B cell (primary cell): ENCODE data around the gene PIK3IP1. TPM values are rescaled to one million over a fixed set of nuclear protein-coding genes. Genes with fewer than 3 reads are reported as not detected.
"Not testable (repeated sequence)": the region's sequence is repeated elsewhere in the genome, so short reads cannot be mapped to it uniquely, and the experiment has no call there.

Source experiments
- ATAC-seq: fragments of 200-7000 bp; cut with Tn5 transposase; one replicate; pipeline ENCODE4 v1.10.0; 2021; ENCODE audit warnings: low read depth, mild to moderate bottlenecking, moderate number of reproducible peaks, moderate library complexity
- CTCF ChIA-PET: fragments of 350-600 bp; sonication (Branson Sonifier 250); formaldehyde crosslinking; loops from one replicate; lab custom pipeline; 2021; ENCODE audit warnings: antibody characterized with exemption, inconsistent platforms; lab: Charles Lee
- POLR2A ChIA-PET: fragments of 350-600 bp; sonication (Branson Sonifier 250); formaldehyde crosslinking; loops from one replicate; lab custom pipeline; 2021; ENCODE audit warnings: antibody characterized with exemption; lab: Charles Lee
- DNase-seq: peaks from one replicate; pipeline ENCODE4 v3.0.0; 2013
- H2AFZ ChIP-seq: 2 replicates; pipeline ENCODE4 v1.6.1; 2012; ENCODE audit warnings: mild to moderate bottlenecking, low read depth, low read length; ENCODE audit not compliant: insufficient read depth, poor library complexity, severe bottlenecking
- H3K27ac ChIP-seq, 2 donors: 1 replicate in 1 of 2; 2 replicates in 1 of 2; pipeline ENCODE4 v1.5.1; 2012 to 2013; ENCODE audit warnings: low read length in 2 of 2, mild to moderate bottlenecking in 2 of 2, moderate library complexity in 1 of 2
- H3K27me3 ChIP-seq, 4 experiments: fragments of 200-600 bp in 1 of 4; sonication (generic) in 1 of 4; replicated peaks in 1 of 4; 1 replicate in 2 of 4; 2 replicates in 2 of 4; pipeline versions ENCODE4 v1.6.1 to v1.7.0; 2013 to 2016; ENCODE audit warnings: low read length in 3 of 4, mild to moderate bottlenecking in 2 of 4, mixed read lengths in 1 of 4, moderate library complexity in 1 of 4; ENCODE audit not compliant: insufficient read depth in 4 of 4, control insufficient read depth in 3 of 4; ENCODE audit errors: control extremely low read depth in 1 of 4
- H3K36me3 ChIP-seq, 2 experiments: replicated peaks in 1 of 2; 1 replicate in 1 of 2; 2 replicates in 1 of 2; pipeline versions ENCODE4 v1.6.1 to v1.7.1; 2013; ENCODE audit warnings: low read length in 1 of 2; ENCODE audit not compliant: insufficient read depth in 2 of 2, control insufficient read depth in 1 of 2; ENCODE audit errors: control extremely low read depth in 1 of 2, extremely low read depth in 1 of 2
- H3K4me1 ChIP-seq, 2 donors: fragments of 200-600 bp in 1 of 2; sonication (generic) in 1 of 2; 1 replicate in 1 of 2; 2 replicates in 1 of 2; pipeline versions ENCODE4 v1.5.1 to v1.6.1; 2013 to 2017; ENCODE audit warnings: low read length in 2 of 2; ENCODE audit not compliant: control insufficient read depth in 2 of 2, insufficient read depth in 2 of 2
- H3K4me2 ChIP-seq: replicated peaks from 2 replicates; pipeline ENCODE3; 2012; ENCODE audit warnings: mild to moderate bottlenecking, low read depth, low read length; ENCODE audit not compliant: poor library complexity, severe bottlenecking
- H3K4me3 ChIP-seq, 5 experiments: fragments of 200-600 bp in 1 of 5; sonication (generic) in 1 of 5; 1 replicate in 3 of 5; 2 replicates in 2 of 5; pipeline versions ENCODE4 v1.5.1 to v1.7.0; 2011 to 2016; ENCODE audit warnings: low read length in 4 of 5, mild to moderate bottlenecking in 4 of 5, low read depth in 2 of 5, control low read depth in 1 of 5, moderate library complexity in 1 of 5; ENCODE audit not compliant: insufficient read depth in 1 of 5; ENCODE audit errors: control extremely low read depth in 1 of 5, extremely low read depth in 1 of 5
- H3K79me2 ChIP-seq: fragments of 200-600 bp; sonication (generic); one replicate; pipeline ENCODE4 v1.6.0; 2016; ENCODE audit warnings: low read length; ENCODE audit not compliant: control insufficient read depth, insufficient read depth
- H3K9ac ChIP-seq: fragments of 200-600 bp; sonication (generic); 2 replicates; pipeline ENCODE4 v1.6.1; 2017; ENCODE audit warnings: mild to moderate bottlenecking, low read length, moderate library complexity
- H3K9me3 ChIP-seq, 3 donors: one replicate each; pipeline versions ENCODE4 v1.6.1 to v1.7.1; 2013; ENCODE audit warnings: low read length in 2 of 3; ENCODE audit not compliant: control insufficient read depth in 2 of 3, insufficient read depth in 1 of 3; ENCODE audit errors: control extremely low read depth in 1 of 3
- H4K20me1 ChIP-seq: 2 replicates; pipeline ENCODE4 v1.6.0; 2012; ENCODE audit warnings: mild to moderate bottlenecking, low read length; ENCODE audit not compliant: insufficient read depth, control insufficient read depth, poor library complexity, severe bottlenecking
- H3K27ac Mint-ChIP-seq: one replicate; pipeline ENCODE4 v1.8.0; 2021; ENCODE audit warnings: mixed read lengths
- H3K27me3 Mint-ChIP-seq: one replicate; pipeline ENCODE4 v1.8.0; 2021; ENCODE audit warnings: mixed read lengths
- H3K4me1 Mint-ChIP-seq: one replicate; pipeline ENCODE4 v1.8.0; 2021; ENCODE audit warnings: mixed read lengths
- H3K4me3 Mint-ChIP-seq: one replicate; pipeline ENCODE4 v1.8.0; 2021; ENCODE audit warnings: mixed read lengths
- H3K9me3 Mint-ChIP-seq: one replicate; pipeline ENCODE4 v1.8.0; 2022; ENCODE audit warnings: mixed read lengths; ENCODE audit not compliant: insufficient read depth
- EZH2 ChIP-seq: IDR thresholded peaks from 2 replicates; pipeline ENCODE4 v1.6.1; 2012; ENCODE audit warnings: borderline replicate concordance, low read depth, mild to moderate bottlenecking, moderate library complexity, low read length; ENCODE audit not compliant: insufficient read depth, poor library complexity, severe bottlenecking
- WGBS: methylation state at CpG from one replicate; pipeline ENCODE4 v1.1.5; 2013; ENCODE audit warnings: missing lambda C conversion rate; ENCODE audit not compliant: insufficient coverage; 5-methylcytosine and 5-hydroxymethylcytosine counted together
- intact Hi-C: fragments of 100-400 bp; cut with micrococcal nuclease; formaldehyde crosslinking; loops from one replicate; pipeline ENCODE4 v1.10.0; 2022
- polyA plus RNA-seq: library from polyadenylated mRNA; depleted of rRNA; stranded (reverse); fragments of >200 nt; gene quantifications from 2 replicates; pipeline ENCODE4 v1.2.3, GENCODE V29; 2012
- total RNA-seq, 2 donors: library from RNA; stranded (reverse); fragments of 120-200 nt in 1 of 2; gene quantifications; 1 replicate in 1 of 2; 2 replicates in 1 of 2; pipeline versions ENCODE4 v1.2.3 to v1.2.4, GENCODE V29; 2013 to 2022
- TF ChIP-seq, protein P1 (sequence below): fragments of 200-600 bp; IDR thresholded peaks from one replicate; pipeline ENCODE4 v1.8.0; 2022; ENCODE audit warnings: antibody characterized with exemption, mild to moderate bottlenecking

PIK3IP1 gene
- total and polyA plus RNA-seq, 2 donors (not counting 1 experiment from before 2014, with no cell fraction given): 89.8 to 92.9 TPM

- ATAC-seq (no peak), DNase-seq (no peak)
- no peaks in the 10 kb centered on the region for H3K9me3 Mint-ChIP-seq
- Histone ChIP-seq H3K9ac (no peak overlapping the region), H3K4me3 (no peak overlapping the region), H3K4me2 (no peak overlapping the region), H4K20me1 (peaks cover under 1% of the 10 kb centered on the region), H3K4me1 (no peaks in the 10 kb centered on the region), H2AFZ (no peak overlapping the region), H3K27ac (no peak overlapping the region), H3K9me3 (no peaks in the 10 kb centered on the region), H3K27me3 (no peaks in the 10 kb centered on the region), H3K36me3 (peaks cover 1 to 38% of the 10 kb centered on the region in 2 experiments), H3K79me2 (no peaks in the 10 kb centered on the region)
- WGBS: 100% methylated on average over 3 of the region's 4 CpGs
- H3K4me1 Mint-ChIP-seq: peaks cover 1% of the 10 kb centered on the region
- H3K27me3 Mint-ChIP-seq: no peaks in the 10 kb centered on the region
- no peak overlapping the region for H3K27ac Mint-ChIP-seq
- ChIA-PET CTCF (interaction anchor here (1.4 to 1.5 kb wide), 2 partner anchors 8 to 51 kb away, joined by 5 to 9 read pairs; no protein-coding TSS in a partner anchor), POLR2A (interaction anchor here (0.6 kb wide), 3 partner anchors 9 to 122 kb away, joined by 4 to 7 read pairs (median 4); no protein-coding TSS in a partner anchor)
- TF ChIP-seq, protein P1, sequence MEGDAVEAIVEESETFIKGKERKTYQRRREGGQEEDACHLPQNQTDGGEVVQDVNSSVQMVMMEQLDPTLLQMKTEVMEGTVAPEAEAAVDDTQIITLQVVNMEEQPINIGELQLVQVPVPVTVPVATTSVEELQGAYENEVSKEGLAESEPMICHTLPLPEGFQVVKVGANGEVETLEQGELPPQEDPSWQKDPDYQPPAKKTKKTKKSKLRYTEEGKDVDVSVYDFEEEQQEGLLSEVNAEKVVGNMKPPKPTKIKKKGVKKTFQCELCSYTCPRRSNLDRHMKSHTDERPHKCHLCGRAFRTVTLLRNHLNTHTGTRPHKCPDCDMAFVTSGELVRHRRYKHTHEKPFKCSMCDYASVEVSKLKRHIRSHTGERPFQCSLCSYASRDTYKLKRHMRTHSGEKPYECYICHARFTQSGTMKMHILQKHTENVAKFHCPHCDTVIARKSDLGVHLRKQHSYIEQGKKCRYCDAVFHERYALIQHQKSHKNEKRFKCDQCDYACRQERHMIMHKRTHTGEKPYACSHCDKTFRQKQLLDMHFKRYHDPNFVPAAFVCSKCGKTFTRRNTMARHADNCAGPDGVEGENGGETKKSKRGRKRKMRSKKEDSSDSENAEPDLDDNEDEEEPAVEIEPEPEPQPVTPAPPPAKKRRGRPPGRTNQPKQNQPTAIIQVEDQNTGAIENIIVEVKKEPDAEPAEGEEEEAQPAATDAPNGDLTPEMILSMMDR: no peak
- no peak for TF ChIP-seq EZH2
- H3K4me3 Mint-ChIP-seq: no peak overlapping the region
- intact Hi-C loops: no loop called here
Observed at GRCh38 chr22:31321421-31321820, 29.1 kb upstream of the PIK3IP1 start.

DNA sequence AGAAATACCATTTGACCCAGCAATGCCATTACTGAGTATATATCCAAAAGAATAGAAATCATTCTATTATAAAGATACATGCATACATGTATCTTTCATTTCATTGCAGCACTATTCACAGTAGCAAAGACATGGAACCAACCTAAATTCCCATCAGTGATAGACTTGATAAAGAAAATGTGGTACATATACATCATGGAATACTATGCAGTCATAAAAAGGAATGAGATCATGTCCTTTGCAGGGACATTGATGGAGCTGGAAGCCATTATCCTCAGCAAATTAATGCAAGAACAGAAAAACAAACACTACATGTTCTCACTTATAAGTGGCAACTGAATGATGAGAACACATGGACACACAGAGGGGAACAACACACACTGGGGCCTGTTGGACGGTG, 21.9 kb upstream of the PIK3IP1 start:
- H3K27ac ChIP-seq, H3K27me3 ChIP-seq, H3K9me3 Mint-ChIP-seq, H3K4me2 ChIP-seq, H3K4me3 ChIP-seq, DNase-seq, H3K27me3 Mint-ChIP-seq, H2AFZ ChIP-seq, intact Hi-C loops, H3K4me1 ChIP-seq, H3K79me2 ChIP-seq, ATAC-seq, H3K4me3 Mint-ChIP-seq, H4K20me1 ChIP-seq, H3K9ac ChIP-seq, H3K36me3 ChIP-seq, H3K9me3 ChIP-seq, H3K27ac Mint-ChIP-seq, H3K4me1 Mint-ChIP-seq: not testable (repeated sequence)
- WGBS: 100% methylated on average over 1 of the region's 1 CpG
- ChIA-PET CTCF (interaction anchor here (0.9 to 8.1 kb wide), 14 partner anchors 12 to 122 kb away, joined by 3 to 208 read pairs (median 7); partner anchors contain the start of genes LIMK2 and PIK3IP1), POLR2A (interaction anchor here (0.9 to 2.7 kb wide), 2 partner anchors 24 to 45 kb away, joined by 3 to 11 read pairs; no protein-coding TSS in a partner anchor)
